GM18861 (cell line): Measurements from ENCODE around the gene F12.
"Not testable (repeated sequence)": the region's sequence is repeated elsewhere in the genome, so short reads cannot be mapped to it uniquely, and the experiment has no call there.

Source experiments
- ATAC-seq: cut with Tn5 transposase; IDR thresholded peaks from one replicate; pipeline ENCODE4 v1.9.1; 2021; ENCODE audit not compliant: unreplicated experiment

F12 gene

DNA sequence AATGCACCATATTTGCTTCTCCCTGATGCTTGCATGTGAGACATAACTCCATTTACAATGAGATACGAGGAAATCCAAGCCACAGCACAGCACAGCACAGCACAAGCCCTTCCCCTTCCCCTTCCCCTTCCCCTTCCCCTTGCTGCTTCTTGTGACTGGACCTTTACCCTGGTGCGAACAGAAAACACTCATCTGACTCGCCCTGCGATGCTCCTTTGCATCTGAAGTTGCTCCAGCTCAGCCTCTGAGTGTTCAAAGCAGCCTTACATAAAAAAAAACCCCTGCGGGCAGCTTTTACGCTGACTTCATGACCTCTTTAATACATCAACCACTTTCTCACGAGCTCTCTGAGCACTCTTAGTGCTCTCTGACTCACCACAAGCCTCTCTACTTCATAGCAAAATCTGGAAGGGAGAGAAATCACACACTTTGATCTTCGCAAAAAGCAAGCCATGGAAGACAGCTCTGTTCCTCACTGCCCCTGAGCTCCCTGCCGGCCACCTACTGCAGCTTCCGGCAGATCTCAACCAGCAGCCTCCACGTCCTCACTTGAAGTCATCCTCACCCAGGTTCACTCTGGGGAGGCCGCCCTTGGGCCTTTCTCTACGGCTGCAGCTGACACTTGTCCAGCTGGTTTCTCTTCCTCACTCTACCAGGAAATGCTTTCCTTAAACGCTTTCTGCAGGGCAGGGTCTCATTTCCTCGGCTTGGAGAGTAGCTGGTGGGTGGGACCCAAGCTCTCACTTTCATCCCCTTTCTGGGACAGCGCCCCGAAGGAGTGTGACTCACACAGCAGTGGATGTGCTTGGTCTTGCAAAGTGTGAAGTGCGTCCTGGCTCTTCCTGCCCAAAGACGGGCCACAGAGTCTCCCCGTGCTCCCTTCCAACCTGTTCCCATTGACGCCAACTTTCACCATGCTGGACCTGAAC is 19.9 kb downstream of the F12 start:
- peak; percentile 59 for ATAC-seq

DNA sequence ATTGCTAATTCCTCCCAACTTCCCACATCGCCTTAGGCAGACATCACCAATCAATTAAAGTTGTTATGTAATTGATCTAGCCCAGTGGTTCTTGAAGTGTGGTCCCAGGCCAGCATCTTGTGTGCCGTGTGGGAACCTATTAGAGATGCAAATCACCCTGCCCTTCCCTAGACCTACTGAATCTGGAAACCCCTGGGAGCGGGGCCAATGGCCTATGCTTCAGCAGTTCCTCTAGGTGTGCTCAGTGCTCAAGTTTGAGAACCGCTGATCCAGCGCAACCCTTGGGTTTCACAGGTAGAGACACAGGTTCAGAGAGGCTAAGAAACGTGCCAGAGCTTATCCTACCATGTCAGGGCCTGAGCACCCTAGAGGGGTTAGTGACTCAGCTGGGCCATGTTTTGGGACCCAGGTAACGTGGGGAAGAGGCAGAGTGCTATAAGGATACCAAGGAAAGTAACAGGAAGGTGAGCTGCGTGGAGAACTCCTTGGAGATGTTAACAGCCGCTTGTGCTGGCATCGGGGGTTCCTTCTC is 20.8 kb downstream of the F12 start:
- no peak for ATAC-seq

DNA sequence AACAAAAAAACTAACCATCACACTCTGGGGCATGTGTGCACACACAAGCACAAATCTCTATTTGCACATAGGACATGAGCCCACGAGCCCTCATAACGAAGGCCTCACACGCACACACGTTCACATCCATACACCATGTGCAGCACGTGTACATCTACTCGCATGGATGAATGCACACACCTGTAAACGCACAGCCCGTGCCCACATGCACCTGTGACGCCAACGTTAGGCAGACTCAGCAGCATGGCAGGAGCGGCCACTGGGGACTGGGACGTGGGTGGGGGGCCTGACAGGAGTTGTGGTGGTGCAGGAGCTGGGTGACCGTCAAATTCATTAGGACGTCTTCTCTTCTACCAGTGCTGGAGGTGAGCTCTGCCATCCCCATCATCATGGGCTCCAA is 22.0 kb downstream of the F12 start:
- no peak for ATAC-seq

DNA sequence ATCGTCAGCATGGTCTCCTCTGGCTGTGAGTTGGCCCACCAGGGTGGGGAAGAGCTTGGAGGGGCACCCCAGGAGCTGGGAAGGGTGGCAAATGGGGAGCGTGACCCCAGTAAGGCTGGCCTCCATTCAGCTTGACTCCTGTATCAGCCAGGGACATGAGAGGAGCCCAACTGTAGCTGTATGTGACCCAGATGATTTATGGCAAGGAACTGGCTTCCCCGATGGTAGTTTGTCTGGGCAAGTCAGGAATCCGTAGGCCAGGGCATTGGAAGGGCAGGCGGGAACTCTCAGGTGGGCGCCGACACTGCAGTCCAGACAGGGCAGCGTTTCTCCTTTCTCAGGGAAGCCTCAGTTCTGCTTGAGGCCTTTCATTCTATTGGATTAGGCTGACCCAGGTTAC is 22.8 kb downstream of the F12 start:
- ATAC-seq = no peak

DNA sequence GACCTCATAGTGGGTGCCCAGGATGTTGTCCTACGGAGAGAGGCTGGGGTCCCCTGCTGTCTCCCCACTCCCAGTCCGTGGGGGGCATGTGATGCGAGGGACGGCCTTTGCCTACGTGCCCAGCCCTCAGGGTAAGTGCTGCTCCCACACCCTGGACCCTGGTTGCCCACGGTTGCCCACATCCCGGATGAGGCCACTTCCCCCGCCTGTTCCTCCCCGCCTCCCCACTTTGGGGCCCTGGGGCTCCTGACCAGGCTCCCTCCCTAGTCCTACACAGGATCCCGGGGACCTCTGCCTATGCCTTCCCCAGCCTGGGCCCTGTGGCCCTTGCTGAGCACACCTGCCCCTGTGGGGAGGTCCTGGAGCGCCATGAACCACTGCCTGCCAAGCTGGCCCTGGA is 23.6 kb downstream of the F12 start:
- ATAC-seq = no peak

DNA sequence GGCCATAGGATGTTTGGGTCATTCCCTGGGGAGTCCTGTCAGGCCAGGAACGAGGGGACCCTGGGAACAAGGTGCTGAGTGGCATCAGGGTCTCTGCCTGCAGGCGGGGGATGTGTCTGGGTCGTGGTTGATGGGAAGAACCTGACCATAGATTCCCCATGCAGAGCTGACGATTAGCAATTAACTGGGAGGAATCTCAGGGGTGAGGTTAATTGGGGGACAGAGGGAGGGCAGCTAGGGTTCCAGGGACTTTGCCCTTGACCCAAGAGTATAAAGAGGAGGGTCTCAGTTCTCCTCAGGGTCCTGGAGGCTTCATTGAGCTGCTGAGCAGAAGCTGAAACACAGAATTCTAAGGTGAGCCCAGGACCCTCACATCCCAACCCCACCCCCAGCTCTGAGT is 25.2 kb downstream of the F12 start, which contains the start of gene SLC34A1:
TSS of gene SLC34A1 (plus strand) at position 301 of the 400 bp plus-strand sequence. CDS start 1,308 bp downstream, outside the sequence.
- no peak for ATAC-seq

DNA sequence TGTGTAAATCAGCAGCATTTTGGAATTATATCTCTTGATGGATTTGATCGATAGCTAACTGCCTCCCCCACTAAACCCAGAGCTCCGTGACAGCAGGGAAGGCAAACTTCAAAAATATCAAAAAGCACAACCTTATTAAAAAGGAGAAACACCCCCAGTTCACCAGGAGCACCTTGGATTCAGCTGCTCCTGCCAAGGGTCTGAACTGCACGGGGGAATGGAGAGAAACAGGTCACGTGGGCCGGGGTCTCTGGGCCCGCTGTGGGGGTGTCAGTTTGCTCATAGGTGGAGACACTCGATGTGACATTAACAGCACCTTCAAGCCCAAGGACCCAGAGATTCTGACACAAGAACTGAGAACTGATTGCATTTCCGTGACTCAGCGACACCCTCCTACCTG is 26.2 kb downstream of the F12 start:
- no peak for ATAC-seq

DNA sequence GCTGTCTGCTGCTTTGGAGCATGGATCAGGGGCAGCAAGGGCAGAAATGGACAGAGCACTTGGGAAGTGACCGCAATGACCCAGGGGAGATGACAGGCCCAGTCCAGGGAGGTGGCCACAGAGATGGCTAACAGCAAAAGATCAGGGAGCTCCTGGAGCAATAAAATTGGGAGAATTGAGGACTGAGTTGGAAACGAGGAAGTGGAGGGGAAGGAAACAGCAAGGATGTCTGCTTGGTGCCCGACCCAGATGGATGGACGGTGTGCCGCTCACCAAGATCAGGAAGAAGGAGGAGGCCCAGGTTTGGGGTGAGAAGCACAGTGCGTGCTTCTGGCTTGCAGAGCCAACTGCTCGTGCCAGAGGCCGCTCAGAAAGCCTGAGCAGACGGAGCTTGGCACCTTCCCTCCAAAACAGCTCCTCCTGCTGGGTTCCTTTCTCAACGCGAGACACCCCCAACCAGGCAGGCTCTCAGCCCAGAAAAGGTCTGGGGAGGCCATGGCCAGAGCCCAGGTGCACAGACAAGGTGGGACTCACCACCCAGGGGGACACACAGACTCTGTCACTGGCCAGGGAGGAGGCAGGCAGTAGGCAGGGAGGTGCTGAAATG is 26.8 kb downstream of the F12 start:
- ATAC-seq = no peak

DNA sequence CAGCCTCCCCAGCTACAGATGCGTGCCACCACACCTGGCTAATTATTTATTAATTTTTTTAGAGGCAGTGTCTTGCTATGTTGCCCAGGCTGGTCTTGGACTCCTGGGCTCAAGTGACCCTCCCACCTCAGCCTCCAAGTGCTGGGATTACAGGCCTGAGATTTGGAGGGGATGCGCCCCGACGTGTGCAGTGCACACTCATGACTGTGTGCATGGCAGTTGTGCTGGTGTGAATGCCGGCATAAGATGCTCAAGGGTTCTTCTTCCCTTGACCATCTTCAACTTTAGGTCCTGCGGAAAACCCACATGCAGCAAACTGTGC is 28.6 kb downstream of the F12 start:
- ATAC-seq = no peak

DNA sequence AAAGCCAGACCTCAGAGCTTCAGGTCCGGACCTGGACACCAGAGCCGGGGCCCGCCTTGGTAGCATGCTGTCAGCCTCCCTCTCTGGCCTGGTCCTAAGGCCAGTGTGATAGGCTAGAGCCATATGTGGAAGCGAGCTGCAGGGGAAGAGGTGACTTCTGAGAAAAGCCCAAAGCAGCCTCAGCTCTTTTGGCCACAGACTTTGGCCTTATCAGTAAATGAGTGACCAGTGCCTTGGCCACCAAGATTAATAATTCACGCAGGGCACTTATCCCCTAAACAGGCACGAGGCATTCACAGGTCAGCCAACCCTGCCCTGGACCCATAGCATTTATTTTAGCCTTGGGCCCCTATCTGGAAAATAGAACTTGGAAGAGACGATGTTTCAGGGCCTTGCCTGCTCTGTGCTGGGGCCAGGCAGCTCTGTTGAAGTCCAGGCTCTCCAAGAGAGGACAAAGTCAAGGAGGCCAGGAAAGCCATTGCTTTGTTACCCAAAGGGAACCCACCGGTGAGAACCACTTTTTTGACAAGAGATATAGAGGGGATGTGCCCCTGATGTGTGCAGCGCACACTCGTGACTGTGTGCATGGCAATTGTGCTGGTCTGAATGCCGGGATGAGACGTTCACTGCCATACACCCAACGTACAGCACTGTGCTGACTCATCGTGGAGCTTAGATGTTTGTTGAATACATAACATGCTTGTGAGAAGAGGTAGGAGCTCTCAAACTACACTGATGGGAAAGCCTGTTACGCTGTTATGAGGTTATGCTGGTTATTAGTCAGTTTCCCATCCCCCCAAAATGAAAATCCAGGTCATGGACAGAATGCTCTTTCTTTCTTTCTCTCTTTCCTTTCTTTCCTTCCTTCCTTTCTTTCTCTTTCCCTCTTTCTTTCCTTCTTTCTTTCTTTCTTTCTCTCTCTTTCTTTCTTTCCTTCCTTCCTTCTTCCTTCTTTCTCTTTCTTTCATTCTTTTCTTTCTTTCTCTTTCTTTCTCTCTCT is 30.2 kb downstream of the F12 start:
- ATAC-seq = peak; percentile 65

DNA sequence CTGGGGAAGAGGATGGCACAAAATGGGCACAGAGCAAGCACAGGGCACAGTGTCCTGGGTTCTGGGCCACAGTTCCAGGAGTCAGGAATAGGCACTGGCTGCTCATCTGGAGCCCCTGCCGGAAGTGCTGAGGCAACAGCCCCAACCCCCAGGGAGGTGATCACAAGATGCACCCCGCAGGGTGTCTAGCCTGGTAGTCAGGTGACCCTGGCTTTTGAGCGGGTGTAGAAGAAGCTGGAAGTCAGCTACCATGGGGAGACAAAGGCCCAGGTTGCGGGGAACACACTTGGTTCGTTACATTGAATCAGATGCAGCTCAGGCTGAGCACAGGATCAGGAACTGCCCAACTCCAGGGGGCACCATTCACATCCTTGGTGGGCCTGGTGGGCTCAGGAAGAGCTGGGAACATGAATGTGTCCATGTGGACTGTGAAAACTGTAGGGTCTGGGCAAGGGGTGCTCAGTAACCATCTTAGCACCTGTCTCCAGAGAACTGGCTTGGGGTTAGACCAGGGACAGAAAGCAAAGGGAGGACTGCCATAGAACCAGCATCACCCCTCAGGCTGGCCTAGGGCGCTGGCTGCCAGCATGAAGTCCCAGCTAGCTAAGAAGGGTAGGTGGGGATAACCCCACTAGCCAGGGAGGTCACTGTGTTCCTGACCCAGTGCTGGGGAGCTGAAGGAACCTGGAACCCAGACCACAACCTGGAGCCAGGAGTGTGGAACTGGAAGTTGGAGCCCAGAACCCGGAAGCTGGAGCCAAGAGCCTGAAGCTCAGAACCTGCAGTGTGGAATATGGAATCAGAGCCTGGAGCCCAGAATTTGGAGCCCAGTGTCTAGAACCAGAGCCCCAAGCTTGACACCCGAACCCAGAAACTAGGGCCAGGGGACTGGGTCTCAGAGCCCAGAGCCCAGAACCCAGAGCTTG is 31.2 kb downstream of the F12 start:
- no peak for ATAC-seq

DNA sequence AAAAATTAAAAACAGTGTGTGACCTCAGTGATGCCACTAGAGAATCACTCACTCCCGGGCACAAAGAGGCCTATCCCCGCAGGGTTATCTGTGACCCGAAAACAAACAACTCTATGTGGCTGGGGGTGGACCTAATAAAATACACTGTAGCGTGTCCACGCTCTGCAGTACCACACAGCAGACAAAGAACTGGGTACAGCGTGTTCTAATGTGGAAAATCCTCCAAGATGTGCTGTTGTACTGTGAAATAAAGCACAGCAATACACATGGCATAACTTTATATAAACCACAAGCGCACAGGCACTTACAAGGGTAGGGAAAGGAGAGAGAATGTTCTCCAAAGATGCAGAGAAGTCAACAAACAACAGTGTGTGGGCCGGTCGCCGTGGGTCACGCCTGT is 33.3 kb downstream of the F12 start:
- ATAC-seq = no peak

DNA sequence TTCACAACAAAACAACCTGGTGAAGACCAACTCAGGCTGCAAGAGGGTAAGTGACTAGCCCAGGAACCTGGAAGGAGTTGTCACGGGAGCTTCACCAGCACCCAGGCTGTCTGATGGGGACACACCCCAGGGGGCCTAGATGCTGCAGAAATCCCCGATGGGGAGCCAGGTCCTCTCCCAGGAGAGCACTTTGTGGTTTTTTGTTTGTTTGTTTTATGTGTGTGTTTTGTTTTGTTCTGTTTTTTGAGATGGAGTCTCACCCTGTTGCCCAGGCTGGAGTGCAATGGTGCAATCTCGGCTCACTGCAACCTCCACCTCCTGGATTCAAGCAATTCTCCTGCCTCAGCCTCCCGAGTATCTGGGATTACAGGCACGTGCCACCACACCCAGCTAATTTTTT is 33.8 kb downstream of the F12 start:
- ATAC-seq = not testable (repeated sequence)

DNA sequence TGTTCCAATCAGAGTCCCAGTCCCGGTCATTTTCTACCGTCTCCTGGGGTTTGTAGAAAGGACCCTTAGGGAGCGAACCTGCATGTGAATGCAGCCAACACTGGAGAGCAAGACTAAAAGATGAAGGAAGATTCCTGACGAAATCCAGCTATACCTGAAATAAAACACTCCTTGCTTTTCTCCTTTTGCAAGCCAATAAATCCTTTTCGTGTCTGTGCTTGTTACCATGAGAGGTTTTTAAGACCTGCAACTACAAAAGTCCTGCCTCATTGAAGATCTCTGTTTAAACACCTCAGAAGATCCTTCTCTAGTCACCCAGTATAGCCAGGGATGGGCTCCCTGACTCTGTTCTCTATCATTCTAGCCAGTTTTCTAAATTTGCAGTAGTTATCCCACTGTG is 35.2 kb downstream of the F12 start:
- ATAC-seq = no peak

DNA sequence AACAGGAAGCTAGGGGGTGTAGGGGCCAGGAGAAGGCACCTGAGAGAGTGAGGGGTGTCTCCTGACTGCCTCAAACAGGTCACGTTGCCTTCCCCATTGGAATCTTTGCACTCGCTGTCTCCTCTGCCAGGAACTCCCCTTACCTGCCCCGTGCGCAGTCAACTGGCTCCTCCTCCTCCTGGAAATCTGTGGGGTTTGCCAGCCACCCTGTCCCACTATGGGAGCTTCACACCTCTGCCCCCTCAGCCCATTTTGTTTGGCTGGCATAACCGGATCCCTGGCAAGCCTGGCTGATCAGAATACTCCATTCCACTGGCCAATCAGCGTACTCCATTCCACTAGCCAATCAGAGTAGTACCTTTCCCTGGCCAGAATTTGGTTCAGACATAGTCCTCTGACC is 35.6 kb downstream of the F12 start:
- no peak for ATAC-seq

DNA sequence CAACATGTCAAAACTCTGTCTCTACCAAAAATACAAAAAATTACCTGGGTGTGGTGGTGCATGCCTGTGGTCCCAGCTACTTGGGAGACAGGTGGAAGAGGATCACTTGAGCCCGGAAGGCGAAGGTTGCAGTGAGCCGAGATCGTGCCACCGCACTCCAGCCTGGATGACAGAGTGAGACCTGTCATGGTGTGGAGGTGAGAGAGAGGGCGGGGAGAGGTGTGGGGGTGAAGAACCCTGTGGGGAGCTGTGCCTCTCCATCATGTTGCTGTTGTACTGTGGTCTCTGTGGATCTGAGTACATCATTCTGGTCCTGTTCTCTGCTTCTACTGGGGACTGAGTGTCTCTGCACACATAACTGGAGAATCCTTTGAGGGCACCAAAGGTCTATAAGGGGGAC is 36.5 kb downstream of the F12 start:
- no peak for ATAC-seq

DNA sequence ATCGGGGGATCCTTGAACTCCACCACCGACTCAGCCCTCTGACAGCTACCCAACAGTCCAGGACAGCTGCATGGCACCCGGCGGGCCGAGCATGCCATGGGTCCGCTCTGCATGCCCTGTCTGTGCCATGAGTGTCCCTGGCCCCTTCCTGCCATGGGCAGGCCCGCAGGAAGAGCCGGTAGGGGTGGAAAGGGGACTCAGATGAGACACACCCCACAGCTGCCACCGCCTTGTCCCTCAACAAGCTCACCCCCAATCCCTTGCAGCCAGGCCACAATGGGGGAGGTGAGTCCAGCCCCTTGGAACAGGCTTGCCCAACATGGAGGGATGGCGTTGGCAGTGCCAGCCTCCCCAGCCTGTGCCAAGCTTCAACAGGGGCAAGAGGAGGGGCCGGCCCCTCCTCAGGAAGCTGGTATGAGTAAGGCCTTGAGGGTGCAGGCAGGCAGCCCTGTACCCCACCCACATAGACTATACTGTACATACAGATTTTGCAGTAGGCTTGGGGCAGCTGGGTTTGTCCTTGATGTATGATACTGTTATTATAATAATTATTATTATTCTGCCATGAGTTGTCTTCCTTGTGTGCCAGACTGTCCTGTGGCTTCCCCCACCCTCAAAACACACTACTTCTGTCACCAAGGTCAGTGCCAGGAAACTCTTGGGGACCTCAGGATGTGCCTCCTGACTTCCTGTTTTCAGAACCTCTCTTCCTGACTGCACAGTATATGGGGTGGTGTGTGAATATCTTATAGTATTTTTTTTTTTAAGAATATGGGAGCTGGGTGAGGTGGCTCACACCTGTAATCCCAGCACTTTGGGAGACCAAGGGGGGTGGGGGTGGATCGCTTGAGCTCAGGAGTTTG is 37.1 kb downstream of the F12 start:
- no peak for ATAC-seq

DNA sequence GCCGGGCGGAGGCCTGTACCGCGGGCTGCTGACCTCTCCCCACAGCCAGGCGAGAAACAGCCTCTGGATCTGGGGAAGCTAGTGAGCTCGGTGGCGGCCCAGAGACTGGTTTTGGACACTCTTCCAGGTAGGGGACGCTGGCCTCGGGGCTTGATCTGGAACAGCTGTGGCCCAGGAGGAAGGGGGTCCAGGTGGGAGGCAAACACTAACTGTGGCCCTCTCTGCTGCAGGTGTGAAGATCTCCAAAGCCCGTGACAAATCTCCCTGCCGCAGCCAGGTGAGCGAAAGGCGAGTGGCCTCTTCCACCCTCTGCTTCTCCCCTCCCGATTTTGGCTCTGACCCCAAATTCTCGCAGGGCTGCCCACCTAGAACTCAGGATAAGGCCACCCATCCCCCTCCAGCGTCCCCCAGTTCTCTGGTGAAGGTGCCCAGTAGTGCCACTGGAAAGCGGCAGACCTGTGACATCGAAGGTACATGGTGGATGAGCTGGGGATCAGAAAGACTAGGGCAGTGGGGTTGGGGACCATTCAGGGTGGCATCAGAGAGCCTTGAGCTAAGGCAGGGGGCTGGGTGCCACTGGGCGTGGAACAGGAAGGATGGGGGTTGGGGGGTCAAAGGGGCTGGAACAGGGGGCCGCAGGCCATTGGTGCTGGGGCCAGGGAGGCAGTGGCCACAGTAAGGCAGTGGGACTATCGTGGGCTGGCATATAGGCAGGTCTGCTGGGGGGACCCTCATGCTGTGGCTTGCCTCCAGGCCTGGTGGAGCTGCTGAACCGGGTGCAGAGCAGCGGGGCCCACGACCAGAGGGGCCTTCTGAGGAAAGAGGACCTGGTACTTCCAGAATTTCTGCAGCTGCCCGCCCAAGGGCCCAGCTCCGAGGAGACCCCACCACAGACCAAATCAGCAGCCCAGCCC is 38.0 kb downstream of the F12 start:
- ATAC-seq = no peak
